ENCODE data around the gene ELOVL2.

GRCh38 chr6:10960171-10960570 lies 83.9 kb downstream of the ELOVL2 start:
- no peak for TF ChIP-seq CTCF (IDR thresholded peaks at IDR 0.05)
- no peak for TF ChIP-seq EZH2 (IDR thresholded peaks at IDR 0.05; ENCODE audit: borderline replicate concordance, insufficient read depth, low read depth, low read length, poor library complexity, severe bottlenecking)

Data from B cell (primary cell).